Esophagus squamous epithelium (tissue), 4 donors: ENCODE results near the gene LMAN1L.

Experiments
- CTCF ChIP-seq, 6 experiments: fragments of 450-650 bp in 4 of 6; fragments of 200-600 bp in 2 of 6; sonication (generic) in 2 of 6; IDR thresholded peaks; one replicate each; pipeline ENCODE4 v1.5.1; 2016 to 2019; ENCODE audit warnings: antibody characterized with exemption in 6 of 6, mild to moderate bottlenecking in 4 of 6, moderate library complexity in 4 of 6
- POLR2A ChIP-seq, 4 donors: fragments of 450-650 bp; IDR thresholded peaks; one replicate each; pipeline ENCODE4 v1.6.1; 2017; ENCODE audit warnings: antibody characterized with exemption in 4 of 4, mild to moderate bottlenecking in 4 of 4, moderate library complexity in 3 of 4

GRCh38 chr15:74826364-74826819 is 13.8 kb downstream of the LMAN1L start, which contains the start of gene CPLX3:
- TF ChIP-seq CTCF (IDR thresholded peaks at IDR 0.05) (no peak), POLR2A (IDR thresholded peaks at IDR 0.05) (no peak)
